ENCODE measurements around the gene FIS1. TPM values are rescaled to one million over a fixed set of nuclear protein-coding genes. Genes with fewer than 3 reads are reported as not detected.

FIS1 gene
- total RNA-seq, 2 experiments from 2014 or later, result 81.2 to 82.3 TPM

DNA sequence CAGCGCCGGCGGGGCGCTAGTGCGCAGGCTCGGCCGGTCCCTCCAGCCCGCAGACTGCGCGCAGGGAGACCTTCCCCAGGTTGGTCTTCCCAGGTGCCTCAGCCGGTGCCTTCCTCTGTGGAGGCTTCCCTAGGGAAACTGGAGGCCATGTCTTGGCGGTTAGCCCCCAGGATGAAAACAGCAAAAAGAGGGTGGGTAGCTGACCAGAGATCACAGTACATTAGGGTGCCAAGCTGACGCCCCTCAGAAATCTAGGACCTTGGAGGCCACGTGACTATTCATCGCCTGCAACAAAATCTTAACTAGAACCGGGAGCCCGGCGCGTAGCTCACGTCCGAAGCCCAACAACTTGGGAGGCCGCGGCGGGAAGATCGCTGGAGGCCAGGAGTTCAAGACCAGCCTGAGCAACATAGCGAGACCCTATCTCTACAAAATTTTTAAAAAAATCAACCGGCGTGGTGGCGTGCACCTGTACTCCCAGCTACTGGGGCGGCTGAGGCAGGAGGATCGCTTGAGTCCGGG, 327 bp upstream of the FIS1 start:
- intact Hi-C loops (cut with DNase I, micrococcal nuclease), result loop anchor here (2.0 to 5.0 kb wide), 3 partner anchors 100 to 1222 kb away; no protein-coding TSS in a partner anchor
- H3K4me3 ChIP-seq (ENCODE audit: low read length), result peak overlapping the region; percentile 87

DNA sequence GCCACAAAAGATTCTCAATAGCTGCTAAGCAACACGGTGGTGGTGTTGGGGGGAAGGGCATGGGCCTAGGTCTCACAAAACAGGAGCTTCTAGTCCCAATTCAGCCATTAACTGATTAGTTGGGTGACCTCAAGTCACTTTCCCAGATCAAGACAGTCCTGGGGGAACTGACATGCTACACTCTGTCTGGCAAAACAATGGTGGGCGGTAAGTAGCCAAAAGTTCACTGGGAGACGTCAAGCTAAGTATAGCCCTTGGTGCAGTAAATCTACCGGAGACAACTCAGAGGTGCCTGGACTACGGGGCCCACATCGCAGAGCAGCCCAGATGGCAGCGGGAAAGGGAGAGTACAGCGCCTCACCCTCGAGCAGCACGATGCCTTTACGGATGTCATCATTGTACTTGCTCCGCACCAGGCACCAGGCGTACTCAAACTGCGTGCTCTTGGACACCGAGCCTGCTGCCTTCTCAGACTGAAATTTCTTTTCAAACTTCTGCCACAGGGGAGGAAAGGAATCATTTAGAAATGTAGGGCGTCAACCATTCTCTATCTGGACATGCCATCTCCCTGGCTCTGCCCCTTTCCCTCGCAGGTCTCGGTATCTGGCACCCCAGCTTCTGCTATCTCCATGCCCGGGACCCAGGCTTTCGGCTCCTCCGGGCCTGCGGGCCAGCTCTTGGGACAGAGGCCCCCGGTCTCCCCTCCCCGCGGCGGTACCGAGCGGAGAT, 1.1 kb downstream of the FIS1 start:
- Histone ChIP-seq H3K4me3 (ENCODE audit: low read length) (peak overlapping the region; percentile 87), H3K27ac (ENCODE audit: low read depth in 1 of 2, low read length in 2 of 2) (peak overlapping the region; percentile 91 to 92), H3K36me3 (ENCODE audit: insufficient read depth, low read length) (peaks cover 35% of the 10 kb centered on the region), H3K4me1 (ENCODE audit: insufficient read depth, low read length) (peaks cover 26% of the 10 kb centered on the region), H3K9me3 (ENCODE audit: control insufficient read depth in 1 of 2, insufficient read depth in 1 of 2, low read length in 2 of 2) (no peaks in the 10 kb centered on the region), H3K27me3 (ENCODE audit: control insufficient read depth in 1 of 2, insufficient read depth in 2 of 2, low read length in 2 of 2) (no peaks in the 10 kb centered on the region)
- no peaks in the 10 kb centered on the region for H3K27me3 Mint-ChIP-seq
- peak overlapping the region; percentile 98 for H3K4me3 Mint-ChIP-seq
- DNase-seq (peak in 4 of 14 experiments; percentile 12 to 57 (median 36)), ATAC-seq (ENCODE audit: poor library complexity) (no peak)
- H3K9me3 Mint-ChIP-seq, result no peaks in the 10 kb centered on the region
- POLR2A ChIA-PET, result interaction anchor here (0.7 to 2.9 kb wide), 15 partner anchors 8 to 816 kb away, joined by 3 to 55 read pairs (median 5); partner anchors contain the start of genes IFT22, PLOD3, SRRT and UFSP1
- intact Hi-C loops (cut with DNase I, micrococcal nuclease), result loop anchor here (1.0 to 5.0 kb wide), 6 partner anchors 8 to 367 kb away; partner anchors contain the start of genes ZNHIT1 (in 2 of the 2), SRRT (in 1 of the 2) and TRIM56 (in 1 of the 2)
- CTCF ChIA-PET, result interaction anchor here (0.7 to 2.8 kb wide), 18 partner anchors 9 to 538 kb away, joined by 3 to 39 read pairs (median 4); partner anchors contain the start of genes AP1S1, PLOD3, POP7 and SERPINE1
- H3K36me3 Mint-ChIP-seq (ENCODE audit: low read depth), result peaks cover 41% of the 10 kb centered on the region
- peaks cover 44% of the 10 kb centered on the region for H3K4me1 Mint-ChIP-seq (ENCODE audit: low read depth)
- TF ChIP-seq CTCF (IDR thresholded peaks at IDR 0.05), result no peak
- H3K27ac Mint-ChIP-seq, result peak overlapping the region; percentile 96

More for the DNA sequence above, 327 bp upstream of the FIS1 start:
- H3K36me3 Mint-ChIP-seq (ENCODE audit: low read depth), result peaks cover 42% of the 10 kb centered on the region
- H3K9me3 Mint-ChIP-seq, result no peaks in the 10 kb centered on the region
- ATAC-seq (ENCODE audit: poor library complexity), result no peak
- peak overlapping the region; percentile 91 to 92 for H3K27ac ChIP-seq (ENCODE audit: low read depth in 1 of 2, low read length in 2 of 2)
- ChIA-PET CTCF (interaction anchor here (2.6 to 2.8 kb wide), 2 partner anchors 27 to 53 kb away, joined by 14 to 39 read pairs; partner anchors contain the start of genes PLOD3 and ZNHIT1), POLR2A (interaction anchor here (0.7 to 2.9 kb wide), 9 partner anchors 9 to 370 kb away, joined by 3 to 55 read pairs (median 4); partner anchors contain the start of genes IFT22, PLOD3, SRRT and UFSP1)
- DNase-seq, result no peak
- H3K36me3 ChIP-seq (ENCODE audit: insufficient read depth, low read length), result peaks cover 29% of the 10 kb centered on the region
- TF ChIP-seq CTCF (IDR thresholded peaks at IDR 0.05), result no peak
- peaks cover 50% of the 10 kb centered on the region for H3K4me1 Mint-ChIP-seq (ENCODE audit: low read depth)
- no peaks in the 10 kb centered on the region for H3K27me3 Mint-ChIP-seq
- peaks cover 23% of the 10 kb centered on the region for H3K4me1 ChIP-seq (ENCODE audit: insufficient read depth, low read length)
- no peaks in the 10 kb centered on the region for H3K9me3 ChIP-seq (ENCODE audit: control insufficient read depth in 1 of 2, insufficient read depth in 1 of 2, low read length in 2 of 2)
- H3K4me3 Mint-ChIP-seq, result peak overlapping the region; percentile 98
- no peaks in the 10 kb centered on the region for H3K27me3 ChIP-seq (ENCODE audit: control insufficient read depth in 1 of 2, insufficient read depth in 2 of 2, low read length in 2 of 2)
- H3K27ac Mint-ChIP-seq, result peak overlapping the region; percentile 96

- Mint-ChIP-seq H3K9me3 (no peaks in the 10 kb centered on the region), H3K27me3 (no peaks in the 10 kb centered on the region), H3K4me1 (ENCODE audit: low read depth) (peaks cover 34% of the 10 kb centered on the region), H3K27ac (no peak overlapping the region), H3K4me3 (no peak overlapping the region), H3K36me3 (ENCODE audit: low read depth) (peaks cover 41% of the 10 kb centered on the region)
- Histone ChIP-seq H3K36me3 (ENCODE audit: insufficient read depth, low read length) (peaks cover 52% of the 10 kb centered on the region), H3K27ac (ENCODE audit: low read depth in 1 of 2, low read length in 2 of 2) (no peak overlapping the region), H3K9me3 (ENCODE audit: control insufficient read depth in 1 of 2, insufficient read depth in 1 of 2, low read length in 2 of 2) (no peaks in the 10 kb centered on the region), H3K4me1 (ENCODE audit: insufficient read depth, low read length) (peaks cover 26% of the 10 kb centered on the region), H3K4me3 (ENCODE audit: low read length) (no peak overlapping the region), H3K27me3 (ENCODE audit: control insufficient read depth in 1 of 2, insufficient read depth in 2 of 2, low read length in 2 of 2) (no peaks in the 10 kb centered on the region)
- DNase-seq (no peak), ATAC-seq (ENCODE audit: poor library complexity) (no peak)
- intact Hi-C loops (cut with DNase I, micrococcal nuclease), result loop anchor here in 1 of 2 experiments (5.0 kb wide), 2 partner anchors 154 to 364 kb away; partner anchors contain the start of genes SRRT and TRIM56
- TF ChIP-seq CTCF (IDR thresholded peaks at IDR 0.05), result no peak
- CTCF ChIA-PET, result no interaction called here
- POLR2A ChIA-PET, result no interaction called here
These were observed 3.2 kb downstream of the FIS1 start for GRCh38 chr7:101241443-101242349.
